Rectal smooth muscle tissue (tissue), 1 donor: ENCODE results near the gene PLEKHJ1.

Experiments used
- H3K27ac ChIP-seq: one replicate; pipeline ENCODE4 v1.7.0; 2013; ENCODE audit warnings: low read depth, low read length, inconsistent platforms
- H3K27me3 ChIP-seq: one replicate; pipeline ENCODE4 v1.7.0; 2013; ENCODE audit warnings: low read length; ENCODE audit not compliant: control insufficient read depth, insufficient read depth
- H3K36me3 ChIP-seq: one replicate; pipeline ENCODE4 v1.7.0; 2013; ENCODE audit warnings: low read length; ENCODE audit not compliant: control insufficient read depth, insufficient read depth
- H3K4me1 ChIP-seq: one replicate; pipeline ENCODE4 v1.7.0; 2013; ENCODE audit warnings: low read length; ENCODE audit not compliant: control insufficient read depth, insufficient read depth
- H3K4me3 ChIP-seq: one replicate; pipeline ENCODE4 v1.7.0; 2013; ENCODE audit warnings: low read length
- H3K9ac ChIP-seq: one replicate; pipeline ENCODE4 v1.7.0; 2013; ENCODE audit warnings: low read length

PLEKHJ1 gene

GRCh38 chr19:2199215-2199614 lies 36.9 kb downstream of the PLEKHJ1 start:
- Histone ChIP-seq H3K27ac (no peak overlapping the region), H3K4me1 (no peaks in the 10 kb centered on the region), H3K36me3 (peaks cover 22% of the 10 kb centered on the region), H3K9ac (no peak overlapping the region), H3K27me3 (no peaks in the 10 kb centered on the region), H3K4me3 (no peak overlapping the region)

GRCh38 chr19:2198317-2198716 lies 37.8 kb downstream of the PLEKHJ1 start:
- H3K36me3 ChIP-seq, result peaks cover 21% of the 10 kb centered on the region
- H3K27ac ChIP-seq, result no peak overlapping the region
- no peaks in the 10 kb centered on the region for H3K4me1 ChIP-seq
- no peaks in the 10 kb centered on the region for H3K27me3 ChIP-seq
- H3K4me3 ChIP-seq, result no peak overlapping the region
- H3K9ac ChIP-seq, result no peak overlapping the region

- H3K4me3 ChIP-seq, result no peak overlapping the region
- no peaks in the 10 kb centered on the region for H3K4me1 ChIP-seq
- H3K36me3 ChIP-seq, result peaks cover 22% of the 10 kb centered on the region
- H3K27ac ChIP-seq, result no peak overlapping the region
- no peaks in the 10 kb centered on the region for H3K27me3 ChIP-seq
- no peak overlapping the region for H3K9ac ChIP-seq
Measured at GRCh38 chr19:2197270-2197669, 38.9 kb downstream of the PLEKHJ1 start.

- H3K9ac ChIP-seq, result no peak overlapping the region
- H3K27me3 ChIP-seq, result no peaks in the 10 kb centered on the region
- no peaks in the 10 kb centered on the region for H3K4me1 ChIP-seq
- H3K36me3 ChIP-seq, result peaks cover 28% of the 10 kb centered on the region
- no peak overlapping the region for H3K4me3 ChIP-seq
- H3K27ac ChIP-seq, result no peak overlapping the region
Measured at GRCh38 chr19:2195914-2196313, 40.2 kb downstream of the PLEKHJ1 start.

GRCh38 chr19:2195361-2195760 lies 40.8 kb downstream of the PLEKHJ1 start:
- peaks cover 28% of the 10 kb centered on the region for H3K36me3 ChIP-seq

GRCh38 chr19:2194513-2195078 lies 41.5 kb downstream of the PLEKHJ1 start:
- H3K4me3 ChIP-seq, result no peak overlapping the region
- H3K27me3 ChIP-seq, result no peaks in the 10 kb centered on the region
- H3K4me1 ChIP-seq, result no peaks in the 10 kb centered on the region
- no peak overlapping the region for H3K9ac ChIP-seq
- no peak overlapping the region for H3K27ac ChIP-seq
- H3K36me3 ChIP-seq, result peaks cover 28% of the 10 kb centered on the region

More at GRCh38 chr19:2195361-2195760, 40.8 kb downstream of the PLEKHJ1 start:
- Histone ChIP-seq H3K4me1 (no peaks in the 10 kb centered on the region), H3K9ac (no peak overlapping the region), H3K4me3 (no peak overlapping the region), H3K27me3 (no peaks in the 10 kb centered on the region), H3K27ac (no peak overlapping the region)

- Histone ChIP-seq H3K4me3 (no peak overlapping the region), H3K27ac (no peak overlapping the region), H3K4me1 (no peaks in the 10 kb centered on the region), H3K9ac (no peak overlapping the region), H3K36me3 (peaks cover 31% of the 10 kb centered on the region), H3K27me3 (no peaks in the 10 kb centered on the region)
Measured at GRCh38 chr19:2193807-2194206, 42.3 kb downstream of the PLEKHJ1 start.

- Histone ChIP-seq H3K27me3 (no peaks in the 10 kb centered on the region), H3K36me3 (peaks cover 35% of the 10 kb centered on the region), H3K4me3 (no peak overlapping the region), H3K9ac (no peak overlapping the region), H3K4me1 (no peaks in the 10 kb centered on the region), H3K27ac (no peak overlapping the region)
Measured at GRCh38 chr19:2192862-2193261, 43.3 kb downstream of the PLEKHJ1 start.

GRCh38 chr19:2191456-2192310 lies 44.4 kb downstream of the PLEKHJ1 start:
- no peak overlapping the region for H3K27ac ChIP-seq
- H3K27me3 ChIP-seq, result no peaks in the 10 kb centered on the region
- H3K9ac ChIP-seq, result no peak overlapping the region
- H3K4me1 ChIP-seq, result peaks cover 7% of the 10 kb centered on the region
- peaks cover 33% of the 10 kb centered on the region for H3K36me3 ChIP-seq
- H3K4me3 ChIP-seq, result no peak overlapping the region

GRCh38 chr19:2190848-2191455 lies 45.2 kb downstream of the PLEKHJ1 start:
- Histone ChIP-seq H3K27ac (no peak overlapping the region), H3K27me3 (no peaks in the 10 kb centered on the region), H3K36me3 (peaks cover 31% of the 10 kb centered on the region), H3K9ac (no peak overlapping the region), H3K4me1 (peaks cover 13% of the 10 kb centered on the region), H3K4me3 (no peak overlapping the region)

GRCh38 chr19:2189880-2190279 lies 46.2 kb downstream of the PLEKHJ1 start:
- peaks cover 27% of the 10 kb centered on the region for H3K36me3 ChIP-seq
- no peak overlapping the region for H3K4me3 ChIP-seq
- no peak overlapping the region for H3K27ac ChIP-seq
- H3K4me1 ChIP-seq, result peaks cover 20% of the 10 kb centered on the region
- no peak overlapping the region for H3K9ac ChIP-seq
- H3K27me3 ChIP-seq, result no peaks in the 10 kb centered on the region

GRCh38 chr19:2188708-2189385 lies 47.3 kb downstream of the PLEKHJ1 start:
- Histone ChIP-seq H3K4me3 (no peak overlapping the region), H3K36me3 (peaks cover 23% of the 10 kb centered on the region), H3K27ac (no peak overlapping the region), H3K9ac (no peak overlapping the region), H3K4me1 (peaks cover 20% of the 10 kb centered on the region), H3K27me3 (no peaks in the 10 kb centered on the region)
